GM19455 (cell line): ENCODE data around the gene C18orf63.
"Not testable (repeated sequence)": the region's sequence is repeated elsewhere in the genome, so short reads cannot be mapped to it uniquely, and the experiment has no call there.

Experiments
- ATAC-seq: cut with Tn5 transposase; IDR thresholded peaks from one replicate; pipeline ENCODE4 v1.9.1; 2021; ENCODE audit not compliant: unreplicated experiment

The C18orf63 gene

GRCh38 chr18:74326231-74326630 lies 10.6 kb downstream of the C18orf63 start:
- ATAC-seq = no peak

GRCh38 chr18:74326791-74327190 lies 11.2 kb downstream of the C18orf63 start:
- ATAC-seq = not testable (repeated sequence)

GRCh38 chr18:74328206-74328605 lies 12.6 kb downstream of the C18orf63 start:
- ATAC-seq = no peak

- ATAC-seq = no peak
These were observed 14.1 kb downstream of the C18orf63 start for GRCh38 chr18:74329688-74330205.

GRCh38 chr18:74331404-74331803 lies 15.8 kb downstream of the C18orf63 start:
- no peak for ATAC-seq

GRCh38 chr18:74333091-74333490 lies 17.5 kb downstream of the C18orf63 start:
- ATAC-seq = no peak

- no peak for ATAC-seq
These were observed 18.7 kb downstream of the C18orf63 start for GRCh38 chr18:74334242-74334893.

- no peak for ATAC-seq
These were observed 21.0 kb downstream of the C18orf63 start for GRCh38 chr18:74336656-74337055.

- ATAC-seq = no peak
These were observed 21.7 kb downstream of the C18orf63 start for GRCh38 chr18:74337155-74337911.

- no peak for ATAC-seq
These were observed 22.3 kb downstream of the C18orf63 start for GRCh38 chr18:74337912-74338309.

- ATAC-seq = no peak
These were observed 26.9 kb downstream of the C18orf63 start for GRCh38 chr18:74342416-74343043.

- ATAC-seq = no peak
These were observed 30.6 kb downstream of the C18orf63 start for GRCh38 chr18:74346206-74346605.

GRCh38 chr18:74348581-74348980 lies 32.9 kb downstream of the C18orf63 start:
- ATAC-seq = no peak

GRCh38 chr18:74351354-74351753 lies 35.7 kb downstream of the C18orf63 start:
- peak; percentile 67 for ATAC-seq

- ATAC-seq = no peak
These were observed 37.6 kb downstream of the C18orf63 start for GRCh38 chr18:74353169-74353775.

GRCh38 chr18:74356959-74357358 lies 41.3 kb downstream of the C18orf63 start:
- ATAC-seq = no peak

GRCh38 chr18:74360852-74361655 lies 45.4 kb downstream of the C18orf63 start:
- ATAC-seq = no peak

- no peak for ATAC-seq
These were observed 52.3 kb downstream of the C18orf63 start for GRCh38 chr18:74367905-74368304.

GRCh38 chr18:74368901-74369705 lies 53.5 kb downstream of the C18orf63 start:
- no peak for ATAC-seq

- ATAC-seq = no peak
These were observed 54.5 kb downstream of the C18orf63 start for GRCh38 chr18:74370115-74370514.
